ENCODE results near the gene SHC2.

Gene SHC2

DNA sequence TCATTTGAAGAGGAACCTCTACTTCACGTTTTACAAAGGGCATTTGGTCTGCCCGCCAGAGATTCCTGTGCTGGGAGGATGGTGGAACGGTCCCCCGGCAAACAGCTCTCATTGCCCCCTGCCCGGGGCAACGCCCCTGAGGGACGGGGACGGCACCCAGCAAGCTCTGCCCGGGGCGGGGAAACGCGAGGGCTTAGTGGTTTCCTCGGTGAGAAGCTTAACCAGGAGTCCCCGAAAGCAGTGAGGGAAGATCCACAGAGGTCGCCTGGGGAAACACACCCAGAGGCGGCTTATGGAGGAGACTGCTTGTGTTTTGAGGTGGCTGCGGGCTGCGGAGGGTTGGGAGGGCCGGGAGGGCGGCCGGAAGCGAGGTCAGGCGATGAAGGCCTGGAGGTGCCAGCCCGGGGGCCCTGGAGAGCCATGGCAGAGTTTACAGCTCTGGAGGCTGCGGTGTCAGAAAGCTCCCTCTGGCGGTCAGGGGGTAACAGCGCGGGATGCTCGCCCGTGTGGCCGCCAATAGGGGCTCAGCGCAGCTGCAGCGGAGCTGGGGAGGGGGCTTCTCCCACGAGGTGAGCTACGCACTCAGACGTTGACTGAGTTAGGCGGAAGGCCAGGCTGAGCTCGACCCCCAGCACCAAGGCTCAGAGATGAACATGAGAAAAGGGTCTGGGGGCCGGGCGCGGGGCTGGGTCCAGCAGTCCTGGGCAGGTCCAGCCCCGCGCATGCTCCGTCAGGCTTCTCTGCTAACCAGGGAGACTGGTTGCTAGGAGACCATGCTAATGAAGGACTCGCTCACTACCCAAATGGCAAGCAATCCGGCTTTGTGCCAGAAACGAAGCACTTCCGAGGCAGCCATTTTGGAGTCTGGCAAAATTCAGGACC, 45.8 kb upstream of the SHC2 start:
- no peaks in the 10 kb centered on the region for H3K9me3 ChIP-seq (ENCODE audit: insufficient read depth, low read depth, low read length)
- H3K4me2 ChIP-seq (ENCODE audit: low read depth, low read length, poor library complexity, severe bottlenecking) = peak overlapping the region; percentile 86
- H3K4me1 ChIP-seq (ENCODE audit: insufficient read depth, low read length, poor library complexity, severe bottlenecking) = peaks cover 26% of the 10 kb centered on the region
- peak overlapping the region; percentile 85 for H3K9ac ChIP-seq (ENCODE audit: low read depth, low read length, poor library complexity, severe bottlenecking)
- H3F3A ChIP-seq (ENCODE audit: low read depth) = no peaks in the 10 kb centered on the region; the same call in 1 of the 2 replicates
- H3K9me2 ChIP-seq (replicated peaks; ENCODE audit: low read depth, low read length) = no peaks in the 10 kb centered on the region
- peak overlapping the region; percentile 85 for H3K4me3 ChIP-seq (ENCODE audit: low read length, poor library complexity, severe bottlenecking)
- TF ChIP-seq, protein P1, sequence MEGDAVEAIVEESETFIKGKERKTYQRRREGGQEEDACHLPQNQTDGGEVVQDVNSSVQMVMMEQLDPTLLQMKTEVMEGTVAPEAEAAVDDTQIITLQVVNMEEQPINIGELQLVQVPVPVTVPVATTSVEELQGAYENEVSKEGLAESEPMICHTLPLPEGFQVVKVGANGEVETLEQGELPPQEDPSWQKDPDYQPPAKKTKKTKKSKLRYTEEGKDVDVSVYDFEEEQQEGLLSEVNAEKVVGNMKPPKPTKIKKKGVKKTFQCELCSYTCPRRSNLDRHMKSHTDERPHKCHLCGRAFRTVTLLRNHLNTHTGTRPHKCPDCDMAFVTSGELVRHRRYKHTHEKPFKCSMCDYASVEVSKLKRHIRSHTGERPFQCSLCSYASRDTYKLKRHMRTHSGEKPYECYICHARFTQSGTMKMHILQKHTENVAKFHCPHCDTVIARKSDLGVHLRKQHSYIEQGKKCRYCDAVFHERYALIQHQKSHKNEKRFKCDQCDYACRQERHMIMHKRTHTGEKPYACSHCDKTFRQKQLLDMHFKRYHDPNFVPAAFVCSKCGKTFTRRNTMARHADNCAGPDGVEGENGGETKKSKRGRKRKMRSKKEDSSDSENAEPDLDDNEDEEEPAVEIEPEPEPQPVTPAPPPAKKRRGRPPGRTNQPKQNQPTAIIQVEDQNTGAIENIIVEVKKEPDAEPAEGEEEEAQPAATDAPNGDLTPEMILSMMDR (conservative IDR thresholded peaks at IDR 0.05; ENCODE audit: low read length) = peak; percentile 85
- TF ChIP-seq EZH2phosphoT487 (IDR thresholded peaks at IDR 0.05; ENCODE audit: borderline replicate concordance) = no peak
- H2AFZ ChIP-seq (ENCODE audit: low read length) = peak overlapping the region; percentile 86
- peaks cover 11% of the 10 kb centered on the region for H3K79me2 ChIP-seq (ENCODE audit: insufficient read depth, low read length)
- no peaks in the 10 kb centered on the region for H3K27me3 ChIP-seq (ENCODE audit: insufficient read depth, low read length, poor library complexity, severe bottlenecking)
- no peaks in the 10 kb centered on the region for H3K36me3 ChIP-seq (ENCODE audit: insufficient read depth, low read length)
- H4K20me1 ChIP-seq (ENCODE audit: insufficient read depth, low read length, poor library complexity, severe bottlenecking) = no peaks in the 10 kb centered on the region

DNA sequence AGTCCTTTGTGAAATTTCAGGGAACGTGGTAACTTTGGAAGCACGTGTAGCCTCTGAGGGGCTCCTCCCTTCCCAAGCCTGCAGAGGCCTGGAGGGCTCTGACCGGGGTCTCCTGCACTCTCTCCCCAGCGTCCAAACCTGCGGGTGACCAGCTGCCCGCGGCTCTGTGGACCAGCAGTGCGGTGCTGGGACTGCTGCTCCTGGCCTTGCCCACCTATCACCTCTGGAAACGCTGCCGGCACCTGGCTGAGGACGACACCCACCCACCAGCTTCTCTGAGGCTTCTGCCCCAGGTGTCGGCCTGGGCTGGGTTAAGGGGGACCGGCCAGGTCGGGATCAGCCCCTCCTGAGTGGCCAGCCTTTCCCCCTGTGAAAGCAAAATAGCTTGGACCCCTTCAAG, 43.8 kb upstream of the SHC2 start:
- Histone ChIP-seq H3K9me3 (ENCODE audit: insufficient read depth, low read depth, low read length) (no peaks in the 10 kb centered on the region), H3F3A (ENCODE audit: low read depth) (no peaks in the 10 kb centered on the region; the same call in 1 of the 2 replicates), H4K20me1 (ENCODE audit: insufficient read depth, low read length, poor library complexity, severe bottlenecking) (no peaks in the 10 kb centered on the region), H3K9ac (ENCODE audit: low read depth, low read length, poor library complexity, severe bottlenecking) (no peak overlapping the region), H3K4me3 (ENCODE audit: low read length, poor library complexity, severe bottlenecking) (no peak overlapping the region), H3K36me3 (ENCODE audit: insufficient read depth, low read length) (no peaks in the 10 kb centered on the region), H3K9me2 (replicated peaks; ENCODE audit: low read depth, low read length) (no peaks in the 10 kb centered on the region), H3K4me2 (ENCODE audit: low read depth, low read length, poor library complexity, severe bottlenecking) (no peak overlapping the region), H3K4me1 (ENCODE audit: insufficient read depth, low read length, poor library complexity, severe bottlenecking) (peaks cover 15% of the 10 kb centered on the region), H2AFZ (ENCODE audit: low read length) (no peak overlapping the region), H3K79me2 (ENCODE audit: insufficient read depth, low read length) (peaks cover 11% of the 10 kb centered on the region), H3K27me3 (ENCODE audit: insufficient read depth, low read length, poor library complexity, severe bottlenecking) (no peaks in the 10 kb centered on the region)
- TF ChIP-seq, protein P1 (conservative IDR thresholded peaks at IDR 0.05; ENCODE audit: low read length) = no peak
- no peak for TF ChIP-seq EZH2phosphoT487 (IDR thresholded peaks at IDR 0.05; ENCODE audit: borderline replicate concordance)

DNA sequence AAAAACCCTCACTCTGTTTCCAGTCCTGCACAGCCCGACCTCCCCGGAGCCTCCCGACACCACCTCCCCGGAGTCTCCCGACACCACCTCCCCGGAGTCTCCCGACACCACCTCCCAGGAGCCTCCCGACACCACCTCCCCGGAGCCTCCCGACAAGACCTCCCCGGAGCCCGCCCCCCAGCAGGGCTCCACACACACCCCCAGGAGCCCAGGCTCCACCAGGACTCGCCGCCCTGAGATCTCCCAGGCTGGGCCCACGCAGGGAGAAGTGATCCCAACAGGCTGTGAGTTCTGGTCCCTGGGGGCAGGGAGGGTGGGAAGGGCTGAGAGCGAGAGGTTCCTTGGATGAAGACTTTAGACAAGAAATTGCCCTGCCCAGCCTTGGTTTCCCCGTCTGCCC, 40.8 kb upstream of the SHC2 start:
- Histone ChIP-seq H3K36me3 (ENCODE audit: insufficient read depth, low read length) (no peaks in the 10 kb centered on the region), H3K4me1 (ENCODE audit: insufficient read depth, low read length, poor library complexity, severe bottlenecking) (peaks cover 5% of the 10 kb centered on the region), H3K9ac (ENCODE audit: low read depth, low read length, poor library complexity, severe bottlenecking) (no peak overlapping the region), H3K27me3 (ENCODE audit: insufficient read depth, low read length, poor library complexity, severe bottlenecking) (no peaks in the 10 kb centered on the region), H2AFZ (ENCODE audit: low read length) (no peak overlapping the region), H4K20me1 (ENCODE audit: insufficient read depth, low read length, poor library complexity, severe bottlenecking) (no peaks in the 10 kb centered on the region), H3K9me2 (replicated peaks; ENCODE audit: low read depth, low read length) (no peaks in the 10 kb centered on the region), H3F3A (ENCODE audit: low read depth) (no peaks in the 10 kb centered on the region; the same call in 1 of the 2 replicates), H3K4me3 (ENCODE audit: low read length, poor library complexity, severe bottlenecking) (no peak overlapping the region), H3K9me3 (ENCODE audit: insufficient read depth, low read depth, low read length) (no peaks in the 10 kb centered on the region), H3K4me2 (ENCODE audit: low read depth, low read length, poor library complexity, severe bottlenecking) (no peak overlapping the region), H3K79me2 (ENCODE audit: insufficient read depth, low read length) (no peaks in the 10 kb centered on the region)
- no peak for TF ChIP-seq EZH2phosphoT487 (IDR thresholded peaks at IDR 0.05; ENCODE audit: borderline replicate concordance)
- TF ChIP-seq, protein P1 (conservative IDR thresholded peaks at IDR 0.05; ENCODE audit: low read length) = no peak

All from Loucy (cell line).